Mucosa of stomach (tissue), 1 donor: ENCODE measurements around the gene NOL4L.

ENCODE experiments used
- H3K27me3 ChIP-seq: one replicate; pipeline ENCODE4 v1.7.0; 2013; ENCODE audit warnings: mild to moderate bottlenecking, low read length; ENCODE audit not compliant: control insufficient read depth, insufficient read depth
- H3K36me3 ChIP-seq: one replicate; pipeline ENCODE4 v1.7.0; 2013; ENCODE audit warnings: low read length; ENCODE audit not compliant: control insufficient read depth, insufficient read depth
- H3K4me1 ChIP-seq: one replicate; pipeline ENCODE4 v1.7.0; 2013; ENCODE audit warnings: mild to moderate bottlenecking, low read length; ENCODE audit not compliant: control insufficient read depth, insufficient read depth
- H3K4me3 ChIP-seq: one replicate; pipeline ENCODE4 v1.7.0; 2013; ENCODE audit warnings: low read length
- H3K9ac ChIP-seq: one replicate; pipeline ENCODE4 v1.7.0; 2013; ENCODE audit warnings: mild to moderate bottlenecking, low read length, moderate library complexity
- H3K9me3 ChIP-seq: one replicate; pipeline ENCODE4 v1.7.0; 2013; ENCODE audit warnings: mild to moderate bottlenecking, low read length, moderate library complexity; ENCODE audit not compliant: control insufficient read depth
- donor health status: Pancreatic carcinoma.

Gene NOL4L

DNA sequence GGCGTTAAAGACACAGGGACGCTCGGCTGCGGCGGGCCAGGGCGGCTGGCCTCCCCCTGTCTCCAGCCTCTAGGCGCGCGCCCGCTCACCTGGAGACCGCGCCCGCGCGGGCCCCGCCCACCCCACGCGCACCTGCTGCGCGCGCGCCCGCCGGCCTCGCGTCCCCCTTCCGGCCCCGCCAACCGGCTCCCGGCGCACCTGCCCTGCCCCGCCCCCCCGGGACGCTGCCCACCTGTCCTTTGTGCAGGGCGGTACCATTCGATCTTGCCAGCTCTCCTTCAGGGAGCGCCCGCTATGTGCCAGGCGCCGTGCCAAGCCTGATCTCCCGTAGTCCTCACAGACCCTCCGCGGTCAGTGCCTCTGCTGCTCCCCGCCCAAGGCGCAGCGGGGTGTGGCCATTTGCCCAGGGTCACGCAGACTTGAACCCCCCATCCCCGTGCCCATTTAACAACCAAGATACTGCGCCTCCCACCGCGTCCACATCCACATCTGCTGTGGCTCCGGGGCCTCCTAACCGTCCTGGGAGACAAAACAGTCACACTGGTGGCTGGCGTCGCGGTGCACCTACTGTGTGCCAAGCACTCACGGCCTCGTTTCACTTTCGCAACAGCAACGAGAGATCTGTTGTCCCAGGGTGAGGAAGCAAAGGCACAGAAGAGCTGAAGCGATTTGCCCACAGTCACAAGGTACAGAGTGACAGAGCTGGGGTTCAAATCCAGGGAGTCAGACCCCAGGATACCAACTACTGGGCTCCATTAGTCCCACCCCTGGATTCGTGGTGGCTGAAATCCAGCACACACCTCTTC is 48.1 kb downstream of the NOL4L start:
- Histone ChIP-seq H3K4me1 (peaks cover 31% of the 10 kb centered on the region), H3K27me3 (peaks cover 10% of the 10 kb centered on the region), H3K4me3 (peak overlapping the region; percentile 31), H3K9me3 (no peaks in the 10 kb centered on the region), H3K36me3 (no peaks in the 10 kb centered on the region), H3K9ac (peak overlapping the region; percentile 48)

DNA sequence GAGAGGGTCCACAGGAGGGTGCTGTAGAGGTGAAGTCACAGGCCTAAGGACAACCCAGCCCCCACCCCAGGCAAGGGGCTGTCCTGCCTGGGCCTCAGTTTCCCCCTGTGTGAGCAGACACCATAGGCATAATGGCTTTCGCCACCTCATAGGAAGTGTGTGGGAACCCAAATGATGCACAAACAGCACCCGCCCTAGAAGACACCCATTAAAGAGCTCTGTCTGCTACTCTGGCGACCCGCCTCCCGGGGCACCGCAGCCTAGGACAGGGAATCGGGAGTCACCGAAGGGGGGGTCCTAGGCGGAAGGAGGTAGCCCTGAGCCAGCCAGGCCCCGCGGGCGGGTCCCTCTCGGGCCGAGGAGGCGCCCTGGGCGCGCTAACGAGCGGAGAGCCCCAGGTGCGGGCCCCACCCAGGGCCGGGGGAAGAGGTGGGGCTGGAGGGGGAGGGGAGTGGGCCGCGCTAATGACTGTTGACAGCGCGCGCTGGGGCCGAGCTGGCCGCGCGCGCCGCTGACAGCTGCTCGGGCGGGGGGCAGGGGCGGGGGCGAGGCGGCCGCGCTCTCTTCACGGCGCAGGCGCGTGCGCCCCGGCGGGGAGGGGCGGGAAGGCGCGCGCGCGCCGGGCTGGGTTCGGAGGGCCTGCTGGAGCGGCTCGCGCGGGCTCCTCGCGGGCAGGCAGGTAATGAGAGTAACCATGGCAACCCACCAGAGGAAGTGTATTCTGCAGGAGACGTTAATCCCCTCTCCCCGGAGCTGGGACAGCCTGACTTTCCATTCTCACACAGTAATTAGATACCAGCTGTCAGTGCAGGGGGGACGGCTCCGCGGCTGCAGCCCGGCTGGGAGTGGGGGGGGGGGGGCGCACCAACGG is 48.9 kb downstream of the NOL4L start:
- Histone ChIP-seq H3K4me1 (peaks cover 31% of the 10 kb centered on the region), H3K9ac (peak overlapping the region; percentile 13), H3K36me3 (no peaks in the 10 kb centered on the region)

DNA sequence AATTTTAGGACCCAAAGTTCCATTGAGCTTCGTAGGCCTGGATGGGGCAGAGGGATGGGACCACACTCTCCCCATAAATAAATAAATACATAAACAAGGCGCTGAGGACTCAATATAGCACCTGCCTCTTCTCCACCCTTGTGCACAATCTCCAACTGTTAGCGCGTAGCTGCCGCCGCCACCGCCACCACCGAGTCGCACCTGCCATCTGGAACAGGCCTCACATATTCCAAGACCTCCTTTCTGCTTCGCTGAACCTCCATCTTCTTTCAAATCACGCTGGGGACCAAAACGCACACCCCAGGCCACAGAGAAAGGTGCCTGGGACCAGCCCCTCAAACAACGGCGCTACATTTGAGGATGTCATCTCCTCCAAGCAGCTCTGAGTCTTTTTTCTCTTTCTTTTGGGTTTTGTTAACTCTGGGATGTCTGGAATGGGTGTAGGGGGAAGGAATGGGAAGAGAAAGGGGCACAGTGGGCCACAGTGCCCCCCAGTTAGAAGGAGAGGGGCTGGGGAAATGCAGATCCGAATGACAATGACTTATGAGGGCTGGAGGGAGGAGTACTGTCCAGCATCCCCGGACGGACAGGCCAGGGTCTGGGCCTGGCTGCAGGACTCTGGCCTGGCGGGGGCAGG is 49.7 kb downstream of the NOL4L start:
- Histone ChIP-seq H3K27me3 (peaks cover 10% of the 10 kb centered on the region), H3K9ac (peak overlapping the region; percentile 13), H3K4me1 (peaks cover 31% of the 10 kb centered on the region), H3K36me3 (no peaks in the 10 kb centered on the region), H3K9me3 (no peaks in the 10 kb centered on the region), H3K4me3 (no peak overlapping the region)

More for the DNA sequence above, 48.9 kb downstream of the NOL4L start:
- Histone ChIP-seq H3K9me3 (no peaks in the 10 kb centered on the region), H3K27me3 (peaks cover 10% of the 10 kb centered on the region), H3K4me3 (no peak overlapping the region)

DNA sequence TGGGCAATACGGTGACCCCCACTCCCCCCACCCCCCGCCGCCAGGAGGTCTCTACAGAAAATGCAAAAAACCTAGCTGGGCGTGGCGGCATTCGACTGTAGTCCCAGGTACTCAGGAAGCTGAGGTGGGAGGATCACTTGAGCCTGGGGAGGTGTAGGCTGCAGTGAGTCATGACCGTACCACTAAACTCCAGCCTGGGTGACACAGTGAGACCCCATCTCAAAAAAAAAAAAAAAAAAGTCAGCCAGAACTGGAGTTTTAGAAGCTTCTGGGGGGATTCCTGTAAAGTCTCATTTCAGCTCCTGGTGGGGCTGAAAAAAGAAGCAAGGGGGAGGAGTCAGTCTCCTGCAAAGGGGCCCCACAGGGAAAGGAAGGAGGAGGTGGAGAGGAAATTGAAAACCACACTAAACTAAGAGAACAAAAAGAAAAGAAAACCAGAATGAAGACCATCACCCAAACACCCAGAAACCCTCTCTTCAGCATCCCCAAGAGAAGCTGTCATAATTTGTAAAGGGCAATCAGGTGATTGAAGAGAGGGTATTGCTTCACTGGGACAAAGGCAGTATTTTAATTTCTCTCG is 50.4 kb downstream of the NOL4L start:
- Histone ChIP-seq H3K9ac (no peak overlapping the region), H3K9me3 (no peaks in the 10 kb centered on the region), H3K4me1 (peaks cover 31% of the 10 kb centered on the region), H3K27me3 (peaks cover 10% of the 10 kb centered on the region), H3K4me3 (no peak overlapping the region), H3K36me3 (no peaks in the 10 kb centered on the region)

DNA sequence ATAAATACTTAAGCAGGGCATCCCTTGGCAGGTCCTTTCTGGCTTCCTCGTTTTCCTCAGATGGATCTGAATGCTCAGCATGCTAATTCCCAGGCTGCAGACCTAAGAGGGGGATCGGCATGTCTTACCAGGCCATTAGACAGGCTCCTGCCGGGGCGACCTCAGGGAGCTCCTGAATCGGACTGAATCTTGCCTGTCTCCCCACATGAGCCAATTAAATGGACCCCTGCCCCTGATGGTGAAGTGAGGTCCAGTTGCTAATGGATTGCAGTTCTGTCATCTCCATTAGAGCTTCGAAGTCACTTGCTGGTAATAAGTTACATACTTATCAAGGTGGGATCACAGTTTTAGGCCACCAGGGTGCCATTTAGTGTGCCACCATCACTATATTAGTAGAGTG is 51.4 kb downstream of the NOL4L start:
- Histone ChIP-seq H3K4me1 (peaks cover 24% of the 10 kb centered on the region), H3K9me3 (no peaks in the 10 kb centered on the region), H3K9ac (no peak overlapping the region), H3K4me3 (no peak overlapping the region), H3K36me3 (no peaks in the 10 kb centered on the region), H3K27me3 (peaks cover 12% of the 10 kb centered on the region)

DNA sequence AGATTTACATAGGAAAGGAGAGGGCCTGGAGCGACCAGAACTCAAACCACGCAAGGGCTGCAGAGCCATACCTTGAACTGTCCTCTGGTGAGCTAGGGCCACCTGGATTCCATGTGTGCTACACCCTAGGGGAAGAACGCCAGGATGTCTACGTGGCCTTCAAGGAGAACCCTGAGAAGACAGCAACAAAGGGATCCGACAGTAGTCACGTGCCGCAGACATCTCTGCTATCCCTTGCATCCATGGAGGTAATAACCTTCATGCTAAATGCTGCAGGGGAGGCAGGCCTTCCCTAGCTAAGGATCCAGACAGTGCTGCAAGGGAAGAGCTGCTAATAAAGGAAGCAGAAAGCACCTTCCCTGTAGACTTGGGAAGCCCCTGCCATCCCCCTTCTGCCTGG is 52.9 kb downstream of the NOL4L start:
- Histone ChIP-seq H3K9ac (no peak overlapping the region), H3K4me1 (peaks cover 16% of the 10 kb centered on the region), H3K36me3 (no peaks in the 10 kb centered on the region), H3K27me3 (peaks cover 22% of the 10 kb centered on the region), H3K9me3 (no peaks in the 10 kb centered on the region), H3K4me3 (no peak overlapping the region)

DNA sequence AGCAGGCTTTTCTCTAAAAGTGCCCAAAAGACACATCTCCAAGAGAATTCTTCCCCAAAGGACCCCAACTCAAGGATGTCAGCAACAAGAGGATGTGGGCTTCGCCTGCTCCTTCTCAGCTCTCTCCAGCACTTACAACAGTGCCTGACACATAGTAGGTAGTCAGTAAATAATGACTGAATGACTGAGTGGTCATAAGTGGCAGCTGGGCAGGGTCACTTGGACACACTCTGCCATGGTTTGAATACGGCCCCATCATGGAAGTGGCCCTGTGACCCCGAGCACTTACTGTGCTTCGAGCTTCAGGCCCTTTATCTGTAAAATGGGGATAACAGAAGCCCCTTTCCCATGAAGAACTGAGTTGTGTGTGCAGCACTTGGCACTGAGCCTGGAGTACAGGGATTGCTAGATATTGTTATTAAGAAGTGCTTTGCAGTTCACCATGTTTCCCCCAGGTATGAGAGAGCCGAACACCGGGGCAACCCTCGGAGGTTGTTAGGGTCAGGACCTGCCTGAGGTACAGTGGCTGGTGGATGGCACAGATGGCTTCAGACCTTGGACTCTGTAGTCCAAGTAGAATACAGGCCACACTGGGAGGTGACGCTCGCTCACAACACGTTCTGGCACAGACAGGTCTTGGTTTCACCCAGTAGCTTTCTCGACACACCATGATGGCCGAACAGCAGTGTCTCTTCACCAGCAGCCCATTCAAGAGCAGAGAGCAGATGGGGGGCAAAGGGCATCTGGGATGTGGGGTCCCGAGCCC is 56.0 kb downstream of the NOL4L start:
- Histone ChIP-seq H3K9ac (no peak overlapping the region), H3K36me3 (no peaks in the 10 kb centered on the region), H3K27me3 (peaks cover 17% of the 10 kb centered on the region), H3K9me3 (no peaks in the 10 kb centered on the region), H3K4me3 (no peak overlapping the region), H3K4me1 (peaks cover 5% of the 10 kb centered on the region)

DNA sequence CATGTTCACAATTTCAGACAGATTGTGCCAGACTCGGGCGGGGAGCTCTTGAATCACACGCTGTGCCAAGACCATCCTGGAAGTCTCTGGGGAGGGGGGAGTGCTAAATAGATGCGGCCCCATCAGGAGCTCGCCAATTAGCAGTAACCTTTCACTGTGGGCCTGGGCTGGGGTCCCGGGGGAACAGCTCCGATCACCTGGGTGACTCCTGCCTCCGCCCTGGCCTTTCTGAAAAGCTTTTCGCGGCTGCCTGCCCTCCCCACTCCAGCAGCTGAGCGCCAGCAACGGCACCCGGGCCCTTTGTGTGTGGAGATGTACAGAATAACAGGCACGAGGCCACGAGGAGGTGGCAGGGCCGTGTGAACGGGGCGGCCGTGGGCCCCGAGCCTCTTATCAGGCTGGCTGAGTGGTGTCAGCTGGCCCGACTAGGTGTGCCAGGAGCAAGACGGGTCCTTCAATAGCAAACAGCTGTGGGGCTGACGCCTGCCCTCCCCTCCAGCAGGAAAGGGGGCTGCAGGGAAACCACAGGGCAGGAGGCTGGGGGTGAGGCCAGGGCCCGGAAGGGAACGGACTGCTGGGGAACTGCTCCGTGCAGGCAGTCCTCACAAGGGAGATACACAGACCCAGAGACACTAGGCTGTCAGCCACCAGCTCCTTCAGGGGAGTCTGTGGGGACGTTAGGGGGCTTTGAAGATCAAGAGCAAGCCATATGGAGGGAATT is 56.8 kb downstream of the NOL4L start:
- Histone ChIP-seq H3K27me3 (peaks cover 17% of the 10 kb centered on the region), H3K36me3 (no peaks in the 10 kb centered on the region), H3K4me1 (peaks cover 5% of the 10 kb centered on the region), H3K9me3 (no peaks in the 10 kb centered on the region), H3K9ac (no peak overlapping the region), H3K4me3 (no peak overlapping the region)

DNA sequence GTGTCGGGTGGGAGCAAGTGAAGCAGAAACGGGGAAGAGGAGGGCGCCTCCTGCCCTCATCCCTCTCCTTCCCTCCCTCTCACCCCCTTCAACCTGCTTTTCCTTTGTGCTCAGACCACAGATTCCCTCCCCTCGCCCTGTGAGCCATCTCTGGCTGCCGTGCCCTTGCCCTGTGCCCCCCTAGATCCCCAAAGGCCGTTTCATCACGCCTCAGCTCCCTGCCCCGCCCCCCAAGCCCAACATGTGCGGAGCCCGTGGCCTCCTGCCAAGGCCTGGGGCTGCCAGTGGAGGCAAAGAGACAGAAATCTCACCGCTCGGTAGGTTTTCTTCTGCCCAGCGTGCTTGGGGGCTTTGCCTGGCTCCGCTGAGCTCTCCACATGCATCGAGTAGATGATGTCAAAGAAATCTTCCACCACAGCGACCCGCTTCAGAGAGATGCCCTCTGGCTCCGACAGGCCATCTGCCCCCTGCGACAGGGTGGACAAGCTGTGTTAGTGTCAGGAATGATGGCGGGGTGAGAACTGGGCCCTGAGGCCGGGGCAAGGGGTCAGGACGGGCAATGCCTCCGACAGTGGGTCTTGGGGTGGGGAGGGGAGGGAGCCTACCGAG is 57.6 kb downstream of the NOL4L start:
- H3K4me3 ChIP-seq = no peak overlapping the region

DNA sequence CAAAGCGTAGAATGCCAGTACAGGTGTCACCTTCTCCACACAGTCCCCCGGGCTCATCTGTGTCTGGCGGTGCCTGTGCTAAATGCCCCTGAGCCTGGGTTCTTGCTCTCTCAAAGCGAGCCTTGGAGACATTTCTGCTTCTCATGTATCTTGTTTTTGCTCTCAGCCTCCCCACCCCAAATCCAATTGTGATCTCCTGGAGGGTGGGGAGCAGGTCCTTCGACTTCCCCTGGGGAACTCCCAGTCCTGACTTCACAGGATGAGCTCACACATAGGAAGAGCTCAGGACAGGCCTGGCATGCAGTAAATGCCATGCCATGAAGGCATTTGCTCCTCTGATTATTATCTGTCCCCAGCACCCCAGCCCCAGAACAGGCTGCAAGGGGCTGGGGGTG is 58.1 kb downstream of the NOL4L start:
- Histone ChIP-seq H3K9ac (no peak overlapping the region), H3K36me3 (no peaks in the 10 kb centered on the region), H3K4me3 (no peak overlapping the region), H3K27me3 (peaks cover 17% of the 10 kb centered on the region), H3K4me1 (peaks cover 5% of the 10 kb centered on the region), H3K9me3 (no peaks in the 10 kb centered on the region)

More for the DNA sequence above, 57.6 kb downstream of the NOL4L start:
- H3K36me3 ChIP-seq = no peaks in the 10 kb centered on the region
- peaks cover 5% of the 10 kb centered on the region for H3K4me1 ChIP-seq
- H3K27me3 ChIP-seq = peaks cover 17% of the 10 kb centered on the region
- no peak overlapping the region for H3K9ac ChIP-seq
- no peaks in the 10 kb centered on the region for H3K9me3 ChIP-seq
